HK-2 (cell line): ENCODE results near the gene CEP112.
A peak's percentile ranks its signal among the peaks of the same experiment; 100 is the strongest.

ENCODE experiments used
- DNase-seq: peaks from one replicate; pipeline ENCODE4 v3.0.0-alpha.2; 2018; ENCODE audit not compliant: unreplicated experiment

The CEP112 gene

GRCh38 chr17:66211047-66211810, 19.3 kb upstream of the CEP112 start:
- DNase-seq = no peak

GRCh38 chr17:66210208-66210574, 18.3 kb upstream of the CEP112 start:
- DNase-seq = no peak

- DNase-seq = no peak
These were observed 16.0 kb upstream of the CEP112 start for GRCh38 chr17:66207936-66208335.

GRCh38 chr17:66203274-66204015, 11.5 kb upstream of the CEP112 start:
- no peak for DNase-seq

- DNase-seq = peak; percentile 37
These were observed 8.8 kb upstream of the CEP112 start for GRCh38 chr17:66200685-66201092.

GRCh38 chr17:66198242-66198641, 6.3 kb upstream of the CEP112 start:
- DNase-seq = no peak

GRCh38 chr17:66192378-66192687, 400 bp upstream of the CEP112 start:
- no peak for DNase-seq

- peak; percentile 18 for DNase-seq
These were observed 968 bp downstream of the CEP112 start for GRCh38 chr17:66190738-66191592.

- DNase-seq = no peak
These were observed 4.2 kb downstream of the CEP112 start for GRCh38 chr17:66187718-66188117.

GRCh38 chr17:66185862-66186261, 6.1 kb downstream of the CEP112 start:
- no peak for DNase-seq

GRCh38 chr17:66184392-66184791, 7.5 kb downstream of the CEP112 start:
- no peak for DNase-seq

GRCh38 chr17:66183529-66183928, 8.4 kb downstream of the CEP112 start:
- DNase-seq = no peak

GRCh38 chr17:66178642-66179041, 13.3 kb downstream of the CEP112 start:
- no peak for DNase-seq

GRCh38 chr17:66177048-66177447, 14.9 kb downstream of the CEP112 start:
- DNase-seq = no peak

- no peak for DNase-seq
These were observed 16.0 kb downstream of the CEP112 start for GRCh38 chr17:66175892-66176291.

- DNase-seq = no peak
These were observed 19.2 kb downstream of the CEP112 start for GRCh38 chr17:66172691-66173223.

- DNase-seq = no peak
These were observed 19.8 kb downstream of the CEP112 start for GRCh38 chr17:66172144-66172543.

GRCh38 chr17:66171692-66172091, 20.2 kb downstream of the CEP112 start:
- no peak for DNase-seq

GRCh38 chr17:66171172-66171571, 20.8 kb downstream of the CEP112 start:
- no peak for DNase-seq

GRCh38 chr17:66169839-66170238, 22.1 kb downstream of the CEP112 start:
- DNase-seq = no peak

- no peak for DNase-seq
These were observed 24.6 kb downstream of the CEP112 start for GRCh38 chr17:66167189-66167815.
